Fibroblast of mammary gland (primary cell): Measurements from ENCODE around the gene ACBD3.

Experiments used
- DNase-seq: peaks from one replicate; pipeline ENCODE4 v3.0.0-alpha.2; 2010; ENCODE audit warnings: low read depth
- H3K4me3 ChIP-seq: 2 replicates; pipeline ENCODE4 v1.5.1; 2011; ENCODE audit warnings: low read depth, mild to moderate bottlenecking, low read length, moderate library complexity; ENCODE audit not compliant: control insufficient read depth
- TF ChIP-seq, protein P1 (sequence below): conservative IDR thresholded peaks from 2 replicates; pipeline ENCODE4 v1.5.1; 2011; ENCODE audit warnings: low read depth, low read length, inconsistent platforms; ENCODE audit not compliant: control insufficient read depth, insufficient read depth

The ACBD3 gene

DNA sequence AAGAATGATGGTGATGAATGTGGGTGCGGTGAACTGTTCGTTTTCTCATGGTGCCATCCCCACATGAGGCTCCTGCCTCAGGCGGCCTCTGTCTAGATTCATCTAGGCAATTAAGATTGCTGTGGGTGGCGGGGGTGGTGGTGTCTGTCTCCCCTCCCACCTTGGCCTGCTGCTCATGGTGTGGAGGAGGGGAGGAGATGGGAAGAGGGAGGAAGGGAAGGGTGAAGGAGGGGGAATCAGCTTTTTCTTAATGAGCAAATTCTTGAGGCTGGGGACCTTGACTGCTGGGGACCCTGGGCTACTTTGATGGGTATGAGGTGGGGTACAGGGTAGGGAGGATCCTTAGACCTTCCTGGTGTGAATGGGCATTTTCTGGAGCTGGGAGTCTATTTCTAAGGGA lies 68.2 kb downstream of the ACBD3 start:
- TF ChIP-seq, protein P1, sequence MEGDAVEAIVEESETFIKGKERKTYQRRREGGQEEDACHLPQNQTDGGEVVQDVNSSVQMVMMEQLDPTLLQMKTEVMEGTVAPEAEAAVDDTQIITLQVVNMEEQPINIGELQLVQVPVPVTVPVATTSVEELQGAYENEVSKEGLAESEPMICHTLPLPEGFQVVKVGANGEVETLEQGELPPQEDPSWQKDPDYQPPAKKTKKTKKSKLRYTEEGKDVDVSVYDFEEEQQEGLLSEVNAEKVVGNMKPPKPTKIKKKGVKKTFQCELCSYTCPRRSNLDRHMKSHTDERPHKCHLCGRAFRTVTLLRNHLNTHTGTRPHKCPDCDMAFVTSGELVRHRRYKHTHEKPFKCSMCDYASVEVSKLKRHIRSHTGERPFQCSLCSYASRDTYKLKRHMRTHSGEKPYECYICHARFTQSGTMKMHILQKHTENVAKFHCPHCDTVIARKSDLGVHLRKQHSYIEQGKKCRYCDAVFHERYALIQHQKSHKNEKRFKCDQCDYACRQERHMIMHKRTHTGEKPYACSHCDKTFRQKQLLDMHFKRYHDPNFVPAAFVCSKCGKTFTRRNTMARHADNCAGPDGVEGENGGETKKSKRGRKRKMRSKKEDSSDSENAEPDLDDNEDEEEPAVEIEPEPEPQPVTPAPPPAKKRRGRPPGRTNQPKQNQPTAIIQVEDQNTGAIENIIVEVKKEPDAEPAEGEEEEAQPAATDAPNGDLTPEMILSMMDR = no peak
- H3K4me3 ChIP-seq = no peak overlapping the region
- DNase-seq = no peak

DNA sequence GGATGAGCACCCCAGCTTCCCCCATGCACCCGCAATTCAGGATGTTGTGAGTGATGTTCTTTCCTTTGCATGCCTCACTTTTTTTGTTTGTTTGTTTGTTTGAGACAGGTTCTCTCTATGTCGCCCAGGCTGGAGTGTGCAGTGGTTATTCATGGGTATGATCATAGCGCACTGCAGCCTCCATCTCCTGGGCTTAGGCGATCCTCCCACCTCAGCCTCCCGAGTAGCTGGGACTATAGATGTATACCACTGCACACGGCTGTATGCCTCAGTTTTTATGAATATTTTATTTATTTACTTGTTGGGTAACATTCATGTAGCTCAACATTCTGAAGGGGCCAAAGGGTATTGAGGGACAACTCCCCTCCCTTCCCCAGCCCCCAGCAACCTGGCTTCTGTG lies 69.2 kb downstream of the ACBD3 start:
- DNase-seq = no peak
- no peak overlapping the region for H3K4me3 ChIP-seq
- TF ChIP-seq, protein P1 = no peak

DNA sequence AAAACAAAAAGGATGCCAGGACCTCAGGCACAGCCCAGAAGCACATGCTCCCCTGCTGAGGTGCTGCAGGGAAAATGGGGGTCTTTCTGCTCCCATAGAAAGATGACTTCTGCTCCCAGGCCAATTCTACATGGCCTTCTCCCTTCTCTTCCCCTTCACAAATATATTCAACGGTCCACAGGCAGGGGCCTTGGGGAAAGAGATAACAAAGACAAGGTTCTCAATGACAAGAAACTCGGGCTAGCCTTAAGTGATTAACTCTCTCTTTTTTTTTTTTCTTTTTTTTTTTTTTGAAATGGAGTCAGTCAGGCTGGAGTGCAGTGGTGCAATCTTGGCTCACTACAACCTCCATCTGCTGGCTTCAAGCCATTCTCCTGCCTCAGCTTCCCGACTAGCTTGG lies 69.9 kb downstream of the ACBD3 start:
- no peak overlapping the region for H3K4me3 ChIP-seq
- TF ChIP-seq, protein P1 = no peak

DNA sequence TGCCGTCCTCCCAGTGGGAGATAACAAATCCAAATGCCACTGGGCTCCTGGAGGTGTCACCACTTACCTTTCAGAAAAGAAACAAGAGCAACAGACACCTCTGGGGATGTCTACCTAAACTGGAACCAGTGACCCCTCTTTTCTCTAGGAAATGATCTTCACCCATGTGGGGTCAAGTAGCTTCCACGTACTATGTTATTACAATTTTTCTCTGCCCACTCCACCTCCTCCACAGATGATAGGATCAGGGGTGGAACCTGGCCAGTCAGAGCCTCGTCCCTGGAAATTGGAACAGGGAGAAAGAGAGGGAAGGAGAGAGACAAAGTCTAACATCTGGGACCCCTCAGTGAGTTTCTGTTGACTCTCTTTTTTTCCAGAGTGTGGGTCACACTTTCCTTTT lies 73.9 kb downstream of the ACBD3 start:
- no peak overlapping the region for H3K4me3 ChIP-seq
- TF ChIP-seq, protein P1 = no peak
- DNase-seq = no peak

More for the DNA sequence above, 69.9 kb downstream of the ACBD3 start:
- no peak for DNase-seq

DNA sequence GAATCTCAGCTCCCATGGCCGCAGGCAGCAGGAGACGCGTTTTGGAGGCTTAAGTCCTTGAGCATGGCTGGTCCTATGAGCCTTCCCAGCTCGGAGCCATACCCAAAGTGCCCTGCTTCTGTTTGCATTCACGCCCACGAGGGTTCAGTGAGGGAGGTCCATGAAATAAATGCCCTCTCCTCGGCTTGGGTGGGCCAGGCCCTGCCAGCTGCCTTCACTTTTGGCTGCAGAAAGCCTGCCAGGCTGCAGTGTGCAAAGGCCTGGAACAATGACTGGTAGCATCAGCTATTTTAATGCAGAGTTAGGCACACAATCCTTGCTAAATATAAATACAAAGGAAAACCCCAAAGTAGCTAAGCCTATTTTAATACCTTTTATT lies 74.7 kb downstream of the ACBD3 start:
- no peak for DNase-seq
- no peak overlapping the region for H3K4me3 ChIP-seq
- TF ChIP-seq, protein P1 = no peak

DNA sequence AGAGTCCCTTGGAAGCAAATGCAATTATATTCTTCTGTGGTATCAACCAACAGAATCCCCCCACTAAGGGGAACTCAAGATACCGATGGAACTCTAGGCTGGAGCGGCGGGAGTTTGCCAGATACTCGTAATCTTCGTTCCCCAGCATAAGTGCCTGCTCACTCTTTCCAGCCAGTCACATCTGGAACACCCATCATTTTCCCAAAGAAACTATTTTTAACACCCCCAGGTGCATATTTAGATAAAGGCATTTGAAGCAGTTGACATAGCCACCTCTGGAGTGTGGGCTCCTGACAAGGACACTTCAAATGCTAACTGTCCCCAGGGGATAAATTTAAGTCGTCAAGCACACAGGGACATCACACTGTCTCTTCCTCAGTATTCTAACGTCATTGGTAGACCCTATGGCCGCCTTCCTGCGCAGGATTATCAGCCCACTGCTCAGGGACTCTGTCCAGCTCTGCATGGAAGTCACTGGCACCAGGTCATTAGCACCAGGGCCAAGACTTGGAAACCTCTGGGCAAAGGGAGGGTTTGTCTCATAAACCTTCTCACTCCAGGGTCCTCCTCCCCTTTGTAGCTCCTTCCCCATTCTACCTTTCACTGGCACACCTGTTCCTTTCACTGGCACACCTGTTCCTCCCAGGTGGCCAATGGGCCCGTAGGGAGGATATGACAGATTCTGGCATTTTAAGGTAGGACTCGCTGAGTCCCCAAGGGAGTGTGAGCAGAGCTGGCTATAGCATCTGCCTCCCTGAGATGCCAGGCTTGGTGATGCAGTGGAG lies 75.3 kb downstream of the ACBD3 start:
- TF ChIP-seq, protein P1 = no peak
- H3K4me3 ChIP-seq = peak overlapping the region; percentile 47
- DNase-seq = no peak
